Ovary (tissue), 9 donors: Measurements from ENCODE around the gene SAMM50. TPM values are rescaled to one million over a fixed set of nuclear protein-coding genes. Genes with fewer than 3 reads are reported as not detected.

Experiments
- DNase-seq, 5 donors: peaks; one replicate each; pipeline ENCODE4 v3.0.0-alpha.2; 2019 to 2020
- H3K27ac ChIP-seq, 2 donors: fragments of 200-600 bp; one replicate each; pipeline versions ENCODE4 v1.5.1 to v1.8.0; 2019 to 2022
- H3K27me3 ChIP-seq: fragments of 200-600 bp; one replicate; pipeline ENCODE4 v1.8.0; 2022
- H3K36me3 ChIP-seq: fragments of 200-600 bp; sonication (generic); one replicate; pipeline ENCODE4 v1.5.1; 2019
- H3K4me1 ChIP-seq: one replicate; pipeline ENCODE4 v1.8.1; 2013; ENCODE audit warnings: mild to moderate bottlenecking, moderate library complexity; ENCODE audit not compliant: insufficient read depth
- H3K4me3 ChIP-seq: fragments of 200-600 bp; sonication (generic); one replicate; pipeline ENCODE4 v1.5.1; 2017
- H3K9me3 ChIP-seq, 2 donors: fragments of 200-600 bp in 1 of 2; sonication (generic) in 1 of 2; one replicate each; pipeline versions ENCODE4 v1.5.1 to v1.8.1; 2013 to 2019; ENCODE audit warnings: mild to moderate bottlenecking in 1 of 2, moderate library complexity in 1 of 2
- CTCF ChIP-seq, 3 donors: fragments of 450-650 bp in 2 of 3; fragments of 200-600 bp in 1 of 3; IDR thresholded peaks; one replicate each; pipeline versions ENCODE4 v1.5.1 to v1.8.0; 2016 to 2022; ENCODE audit warnings: antibody characterized with exemption in 3 of 3, mild to moderate bottlenecking in 1 of 3
- EP300 ChIP-seq: sonication (generic); formaldehyde crosslinking; IDR thresholded peaks from one replicate; pipeline ENCODE4 v1.6.1; 2017; ENCODE audit warnings: antibody characterized with exemption
- POLR2A ChIP-seq: fragments of 450-650 bp; IDR thresholded peaks from one replicate; pipeline ENCODE4 v1.6.1; 2017; ENCODE audit warnings: antibody characterized with exemption, mild to moderate bottlenecking, moderate library complexity
- WGBS, 3 donors: extraction: QIAGEN DNeasy Blood & Tissue Kit in 1 of 3; methylation state at CpG; one replicate each; pipeline versions ENCODE4 v1.1.5 to v1.1.7; 2013 to 2017; 5-methylcytosine and 5-hydroxymethylcytosine counted together
- intact Hi-C, 4 donors: fragments of 100-400 bp; cut with DNase I; formaldehyde crosslinking; loops; one replicate each; pipeline versions ENCODE4 v1.11.0 to v1.15.1; 2022 to 2023
- polyA plus RNA-seq, 2 donors: library from polyadenylated mRNA; stranded (reverse); fragments of 200-250 nt in 1 of 2; fragments of 350-450 nt in 1 of 2; fragmentation: Illumina TruSeq in 1 of 2; extraction: RNeasy Lipid Tissue Mini Kit (QIAGEN cat#74804) in 1 of 2; gene quantifications; one replicate each; pipeline ENCODE4 v1.2.3, GENCODE V29; 2013 to 2014
- total RNA-seq, 7 donors: library from RNA; depleted of rRNA in 2 of 7; stranded (reverse); fragments of >200 nt in 2 of 7; fragmentation: NEBNext Ultra II Directional in 3 of 7; extraction: Animal tissue kit (Norgen Biotek cat#: 25700) in 3 of 7; gene quantifications; one replicate each; pipeline versions ENCODE4 v1.1.0 to v1.2.4, GENCODE V29; 2016 to 2023
- donor health status: DM: no; HTN: no; CAD: no; lungs with moderate emphysema.
- donor health status: DM: no; HTN: no; CAD: no.
- donor health status: Bipolar disorder and iron deficiency.
- donor health status: DM: yes; HTN: yes; CAD: no.
- donor health status: DM: no; HTN: no; CAD: no.
- donor health status: DM: yes; HTN: yes; CAD: no.

SAMM50 gene
- total and polyA plus RNA-seq, 9 donors: 18.0 to 60.2 (median 42.4) TPM

GRCh38 chr22:43971112-43971511 lies 15.9 kb downstream of the SAMM50 start:
- Histone ChIP-seq H3K9me3 (no peaks in the 10 kb centered on the region), H3K27ac (no peak overlapping the region), H3K36me3 (no peaks in the 10 kb centered on the region), H3K4me3 (no peak overlapping the region), H3K4me1 (no peaks in the 10 kb centered on the region), H3K27me3 (no peaks in the 10 kb centered on the region)
- TF ChIP-seq EP300: no peak
- no peak for TF ChIP-seq CTCF (IDR thresholded peaks at IDR 0.05)
- no peak for TF ChIP-seq POLR2A
- intact Hi-C loops: no loop called here
- no peak for DNase-seq
- 86 to 88% (median 87%) methylated on average over 8 of the region's 8 CpGs for WGBS, 3 donors

GRCh38 chr22:43972931-43973462 lies 17.8 kb downstream of the SAMM50 start:
- Histone ChIP-seq H3K27ac (no peak overlapping the region), H3K36me3 (no peaks in the 10 kb centered on the region), H3K4me3 (no peak overlapping the region), H3K9me3 (no peaks in the 10 kb centered on the region), H3K4me1 (no peaks in the 10 kb centered on the region), H3K27me3 (no peaks in the 10 kb centered on the region)
- no peak for TF ChIP-seq POLR2A
- TF ChIP-seq CTCF (IDR thresholded peaks at IDR 0.05): no peak
- no peak for TF ChIP-seq EP300
- intact Hi-C loops: no loop called here
- DNase-seq: no peak
- 92 to 96% (median 94%) methylated on average over 10 of the region's 10 CpGs for WGBS, 3 donors

GRCh38 chr22:43974028-43974545 lies 18.8 kb downstream of the SAMM50 start:
- DNase-seq: no peak
- Histone ChIP-seq H3K27ac (no peak overlapping the region), H3K27me3 (no peaks in the 10 kb centered on the region), H3K9me3 (no peaks in the 10 kb centered on the region), H3K4me1 (no peaks in the 10 kb centered on the region), H3K4me3 (no peak overlapping the region), H3K36me3 (no peaks in the 10 kb centered on the region)
- 86 to 89% (median 86%) methylated on average over 19 of the region's 19 CpGs for WGBS, 3 donors
- intact Hi-C loops: no loop called here
- no peak for TF ChIP-seq POLR2A
- TF ChIP-seq EP300: no peak
- TF ChIP-seq CTCF (IDR thresholded peaks at IDR 0.05): no peak

GRCh38 chr22:43975041-43975440 lies 19.8 kb downstream of the SAMM50 start:
- Histone ChIP-seq H3K27ac (no peak overlapping the region), H3K9me3 (no peaks in the 10 kb centered on the region), H3K4me3 (no peak overlapping the region), H3K4me1 (no peaks in the 10 kb centered on the region), H3K36me3 (no peaks in the 10 kb centered on the region), H3K27me3 (no peaks in the 10 kb centered on the region)
- intact Hi-C loops: no loop called here
- no peak for TF ChIP-seq POLR2A
- TF ChIP-seq CTCF (IDR thresholded peaks at IDR 0.05): no peak
- DNase-seq: no peak
- 70 to 76% (median 75%) methylated on average over 4 of the region's 4 CpGs for WGBS, 3 donors
